OCI-LY3 (cell line): Measurements from ENCODE around the gene NCOA5.

Experiments
- CTCF ChIP-seq: fragments of 200-600, 300-600 bp; sonication (generic); IDR thresholded peaks from 2 replicates; pipeline ENCODE4 v1.5.1; 2014; ENCODE audit warnings: antibody characterized with exemption, low read length, low read depth
- EZH2phosphoT487 ChIP-seq: fragments of 200-600 bp; shearing (Covaris generic); IDR thresholded peaks from 2 replicates; pipeline ENCODE4 v1.6.1; 2018; ENCODE audit warnings: antibody characterized with exemption, mixed run types, low read depth

DNA sequence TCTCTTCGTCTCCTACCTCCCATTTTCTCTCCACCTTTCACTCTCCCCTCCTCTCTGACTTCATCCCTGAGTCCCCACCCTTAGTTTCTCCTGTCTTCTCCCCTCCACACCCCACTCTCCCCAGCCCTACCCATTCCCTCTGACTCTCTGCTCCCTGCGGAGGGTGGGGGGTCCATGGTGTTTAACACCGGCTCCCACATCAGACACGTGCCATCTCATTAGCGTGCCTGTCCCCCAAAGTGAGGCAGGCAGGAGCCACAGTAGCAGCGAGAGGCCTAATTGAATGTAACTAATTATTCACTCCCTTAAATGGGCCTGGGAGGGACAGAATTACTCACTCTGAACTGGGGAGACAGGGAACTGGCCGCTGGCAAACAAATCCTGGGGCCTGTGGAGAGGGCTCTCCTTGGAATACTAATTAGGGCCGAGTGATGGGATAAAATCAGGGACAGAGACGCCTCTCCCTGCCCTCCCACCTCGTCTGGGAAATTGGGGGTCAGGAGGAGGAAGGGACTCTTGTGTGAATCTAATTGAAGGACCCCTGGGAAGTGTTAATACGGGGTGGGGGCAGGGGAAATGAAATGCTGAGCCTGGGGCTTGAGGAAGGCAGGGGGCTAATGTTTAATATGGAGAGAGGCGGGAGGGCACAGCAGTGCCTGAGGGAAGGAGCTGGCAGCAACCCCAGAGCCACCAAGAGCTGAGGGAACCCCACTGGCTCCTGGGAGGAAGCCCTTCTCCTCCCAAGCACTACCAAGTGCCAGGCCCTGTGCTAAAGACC is 46.3 kb upstream of the NCOA5 start:
- TF ChIP-seq CTCF (no peak), EZH2phosphoT487 (no peak)
